H1 (cell line): ENCODE measurements around the gene BARX2.

Source experiments
- CBX5 ChIP-seq: fragments of 300-800, 300-1000 bp; sonication (generic); IDR thresholded peaks from 2 replicates; pipeline ENCODE4 v1.7.1; 2016; ENCODE audit warnings: antibody characterized with exemption, low read length, low read depth
- CEBPB ChIP-seq: IDR thresholded peaks from 2 replicates; pipeline ENCODE4 v1.6.1; 2012; ENCODE audit warnings: low read depth, low read length
- CTBP2 ChIP-seq: IDR thresholded peaks from 2 replicates; pipeline ENCODE4 v1.7.0; 2011; ENCODE audit warnings: borderline replicate concordance, mild to moderate bottlenecking, moderate library complexity, mixed read lengths, low read length; ENCODE audit not compliant: insufficient read depth, insufficient read length
- HDAC6 ChIP-seq: IDR thresholded peaks from one replicate; pipeline ENCODE4 v1.7.1; 2012; ENCODE audit warnings: low read depth, mild to moderate bottlenecking, inconsistent platforms, low read length, moderate library complexity
- MAX ChIP-seq: IDR thresholded peaks from 2 replicates; pipeline ENCODE4 v1.6.1; 2012; ENCODE audit warnings: inconsistent platforms
- POLR2A ChIP-seq, 2 experiments: IDR thresholded peaks; 1 replicate in 1 of 2; 2 replicates in 1 of 2; pipeline ENCODE4 v1.6.1; 2011; ENCODE audit warnings: low read depth in 2 of 2, low read length in 2 of 2, mild to moderate bottlenecking in 2 of 2; ENCODE audit errors: control extremely low read depth in 1 of 2
- RAD21 ChIP-seq, 2 experiments: IDR thresholded peaks in 1 of 2; conservative IDR thresholded peaks in 1 of 2; 2 replicates each; pipeline ENCODE4 v1.6.1; 2011; ENCODE audit warnings: low read depth in 2 of 2, low read length in 2 of 2, improper control_type of control experiment in 1 of 2, inconsistent platforms in 1 of 2, mild to moderate bottlenecking in 1 of 2, moderate library complexity in 1 of 2
- RFX5 ChIP-seq: IDR thresholded peaks from 2 replicates; pipeline ENCODE4 v1.6.1; 2011; ENCODE audit warnings: low read depth, low read length, improper control_type of control experiment, borderline replicate concordance
- RNF2 ChIP-seq: fragments of 200-900, 300-1000 bp; sonication (generic); IDR thresholded peaks from 2 replicates; pipeline ENCODE4 v1.7.1; 2016; ENCODE audit warnings: borderline replicate concordance, low read depth, mild to moderate bottlenecking, antibody characterized with exemption, low read length; ENCODE audit not compliant: poor library complexity, severe bottlenecking; ENCODE audit errors: missing control alignments
- SP1 ChIP-seq: IDR thresholded peaks from 2 replicates; pipeline ENCODE4 v1.6.1; 2011; ENCODE audit warnings: low read depth, low read length
- SRF ChIP-seq: IDR thresholded peaks from 2 replicates; pipeline ENCODE4 v1.6.1; 2011; ENCODE audit warnings: mild to moderate bottlenecking, low read depth, low read length, moderate library complexity
- TF ChIP-seq, protein P1 (sequence below), 3 experiments: IDR thresholded peaks; 1 replicate in 2 of 3; 2 replicates in 1 of 3; pipeline versions ENCODE4 v1.5.1 to v1.6.1; 2011; ENCODE audit warnings: low read length in 3 of 3, mild to moderate bottlenecking in 3 of 3, inconsistent platforms in 2 of 3, low read depth in 1 of 3, moderate library complexity in 1 of 3; ENCODE audit not compliant: insufficient read depth in 1 of 3; ENCODE audit errors: control extremely low read depth in 1 of 3

DNA sequence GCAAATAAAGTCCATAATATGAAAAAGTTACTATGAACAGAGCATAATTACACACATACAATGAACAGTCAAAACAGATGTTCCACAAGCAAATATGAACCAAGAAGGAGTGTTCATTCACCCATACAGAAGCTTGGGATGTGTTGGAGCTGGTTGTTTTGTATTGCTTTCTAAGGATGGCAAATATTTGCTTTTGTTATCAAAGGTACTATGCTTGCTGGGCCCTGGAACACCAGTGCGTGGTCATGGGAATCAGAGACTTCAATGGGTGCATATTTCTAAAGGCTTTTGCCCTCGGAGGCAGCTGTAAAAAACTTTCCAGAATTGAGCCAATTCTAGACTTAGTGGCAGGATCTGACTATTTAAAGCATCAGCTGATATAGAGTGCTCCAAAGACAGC is 85.1 kb downstream of the BARX2 start:
- TF ChIP-seq RFX5: no peak
- TF ChIP-seq, protein P1, sequence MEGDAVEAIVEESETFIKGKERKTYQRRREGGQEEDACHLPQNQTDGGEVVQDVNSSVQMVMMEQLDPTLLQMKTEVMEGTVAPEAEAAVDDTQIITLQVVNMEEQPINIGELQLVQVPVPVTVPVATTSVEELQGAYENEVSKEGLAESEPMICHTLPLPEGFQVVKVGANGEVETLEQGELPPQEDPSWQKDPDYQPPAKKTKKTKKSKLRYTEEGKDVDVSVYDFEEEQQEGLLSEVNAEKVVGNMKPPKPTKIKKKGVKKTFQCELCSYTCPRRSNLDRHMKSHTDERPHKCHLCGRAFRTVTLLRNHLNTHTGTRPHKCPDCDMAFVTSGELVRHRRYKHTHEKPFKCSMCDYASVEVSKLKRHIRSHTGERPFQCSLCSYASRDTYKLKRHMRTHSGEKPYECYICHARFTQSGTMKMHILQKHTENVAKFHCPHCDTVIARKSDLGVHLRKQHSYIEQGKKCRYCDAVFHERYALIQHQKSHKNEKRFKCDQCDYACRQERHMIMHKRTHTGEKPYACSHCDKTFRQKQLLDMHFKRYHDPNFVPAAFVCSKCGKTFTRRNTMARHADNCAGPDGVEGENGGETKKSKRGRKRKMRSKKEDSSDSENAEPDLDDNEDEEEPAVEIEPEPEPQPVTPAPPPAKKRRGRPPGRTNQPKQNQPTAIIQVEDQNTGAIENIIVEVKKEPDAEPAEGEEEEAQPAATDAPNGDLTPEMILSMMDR (IDR thresholded peaks at IDR 0.05; ENCODE audit: control extremely low read depth in 1 of 3, insufficient read depth in 1 of 3, low read depth in 1 of 3, low read length in 3 of 3): no peak
- TF ChIP-seq SP1: no peak
- no peak for TF ChIP-seq MAX
- no peak for TF ChIP-seq CEBPB
- no peak for TF ChIP-seq CTBP2
- TF ChIP-seq HDAC6: no peak
- no peak for TF ChIP-seq RNF2
- TF ChIP-seq POLR2A (IDR thresholded peaks at IDR 0.05; ENCODE audit: control extremely low read depth in 1 of 2, low read depth in 2 of 2, low read length in 2 of 2): no peak
- TF ChIP-seq SRF: no peak
- TF ChIP-seq RAD21 (IDR thresholded peaks at IDR 0.05 in 1 of 2, conservative IDR thresholded peaks at IDR 0.05 in 1 of 2; ENCODE audit: low read depth in 2 of 2, low read length in 2 of 2): no peak
- TF ChIP-seq CBX5: no peak
